SK-N-SH treated with all-trans-retinoic acid at 6 μM for 48 hours (cell line): ENCODE measurements around the gene FCRLB.
"Not testable (repeated sequence)": the region's sequence is repeated elsewhere in the genome, so short reads cannot be mapped to it uniquely, and the experiment has no call there.

ENCODE experiments used
- ATAC-seq: fragments of 200-7000 bp; cut with Tn5 transposase; 3 replicates; pipeline ENCODE4 v1.9.1; 2020; ENCODE audit warnings: mild to moderate bottlenecking, moderate library complexity
- ARNTL ChIP-seq: fragments of 450-650 bp; formaldehyde crosslinking; IDR thresholded peaks from 2 replicates; pipeline ENCODE4 v1.5.0; 2020; ENCODE audit warnings: low read depth, mild to moderate bottlenecking, moderate library complexity, borderline replicate concordance
- CREB5 ChIP-seq: fragments of 250-450 bp; sonication (Bioruptor Pico); IDR thresholded peaks from 2 replicates; pipeline ENCODE4 v1.5.1; 2020; ENCODE audit warnings: low read depth, mild to moderate bottlenecking, moderate library complexity
- CSDC2 ChIP-seq: fragments of 250-450 bp; sonication (Bioruptor Pico); IDR thresholded peaks from 2 replicates; pipeline ENCODE4 v1.5.0; 2020; ENCODE audit warnings: mild to moderate bottlenecking, moderate library complexity
- CSRNP3 ChIP-seq: fragments of 250-450 bp; sonication (Bioruptor Pico); IDR thresholded peaks from 2 replicates; pipeline ENCODE4 v1.5.1; 2021; ENCODE audit warnings: mild to moderate bottlenecking, moderate library complexity
- ESRRG ChIP-seq: fragments of 250-450 bp; sonication (Bioruptor Pico); IDR thresholded peaks from 2 replicates; pipeline ENCODE4 v1.6.1; 2021; ENCODE audit warnings: mild to moderate bottlenecking
- GLIS3 ChIP-seq: fragments of 250-450 bp; sonication (Bioruptor Pico); IDR thresholded peaks from 2 replicates; pipeline ENCODE4 v1.5.0; 2020; ENCODE audit warnings: mild to moderate bottlenecking, moderate library complexity
- ISL1 ChIP-seq: fragments of 250-450 bp; sonication (Bioruptor Pico); IDR thresholded peaks from 2 replicates; pipeline ENCODE4 v2.1.2; 2022; ENCODE audit warnings: mild to moderate bottlenecking, moderate library complexity
- POU6F1 ChIP-seq: fragments of 250-450 bp; sonication (Bioruptor Pico); IDR thresholded peaks from 2 replicates; pipeline ENCODE4 v1.8.0; 2021; ENCODE audit warnings: low read depth, mild to moderate bottlenecking, moderate library complexity, borderline replicate concordance
- RARB ChIP-seq: fragments of 250-450 bp; sonication (Bioruptor Pico); IDR thresholded peaks from 2 replicates; pipeline ENCODE4 v1.8.0; 2021; ENCODE audit warnings: mild to moderate bottlenecking, moderate library complexity
- SNAI2 ChIP-seq: fragments of 250-450 bp; sonication (Bioruptor Pico); IDR thresholded peaks from 2 replicates; pipeline ENCODE4 v1.5.0; 2020; ENCODE audit warnings: mild to moderate bottlenecking, moderate library complexity
- TCF4 ChIP-seq: fragments of 250-450 bp; sonication (Bioruptor Pico); IDR thresholded peaks from 2 replicates; pipeline ENCODE4 v1.8.0; 2021; ENCODE audit warnings: mild to moderate bottlenecking, moderate library complexity, borderline replicate concordance
- TOX ChIP-seq: fragments of 250-450 bp; sonication (Bioruptor Pico); IDR thresholded peaks from 2 replicates; pipeline ENCODE4 v1.8.0; 2021; ENCODE audit warnings: mild to moderate bottlenecking, moderate library complexity, borderline replicate concordance
- TSHZ2 ChIP-seq: fragments of 250-450 bp; sonication (Bioruptor Pico); IDR thresholded peaks from 2 replicates; pipeline ENCODE4 v1.5.0; 2020; ENCODE audit warnings: mild to moderate bottlenecking, moderate library complexity
- ZC3H10 ChIP-seq: fragments of 250-450 bp; sonication (Bioruptor Pico); IDR thresholded peaks from 2 replicates; pipeline ENCODE4 v1.5.1; 2021; ENCODE audit warnings: mild to moderate bottlenecking, moderate library complexity
- ZFP3 ChIP-seq: fragments of 250-450 bp; sonication (Bioruptor Pico); IDR thresholded peaks from 2 replicates; pipeline ENCODE4 v1.5.0; 2020; ENCODE audit warnings: mild to moderate bottlenecking, moderate library complexity
- ZFP30 ChIP-seq: fragments of 450-650 bp; formaldehyde crosslinking; IDR thresholded peaks from 2 replicates; pipeline ENCODE4 v1.5.0; 2022; ENCODE audit warnings: mild to moderate bottlenecking, moderate library complexity
- ZNF70 ChIP-seq: fragments of 450-650 bp; formaldehyde crosslinking; IDR thresholded peaks from 2 replicates; pipeline ENCODE4 v1.5.0; 2020; ENCODE audit warnings: mild to moderate bottlenecking, moderate library complexity
- ZNF8 ChIP-seq: fragments of 450-650 bp; formaldehyde crosslinking; IDR thresholded peaks from 2 replicates; pipeline ENCODE4 v1.5.0; 2020; ENCODE audit warnings: mild to moderate bottlenecking, moderate library complexity

The FCRLB gene

GRCh38 chr1:161768461-161768860 lies 47.1 kb downstream of the FCRLB start:
- TF ChIP-seq ISL1 (CRISPR knock-in tag) (no peak), CREB5 (no peak), ZFP3 (CRISPR knock-in tag) (no peak), RARB (CRISPR knock-in tag) (no peak), TOX (CRISPR knock-in tag) (no peak), ZNF70 (CRISPR knock-in tag) (no peak), ARNTL (no peak), CSRNP3 (CRISPR knock-in tag) (no peak), SNAI2 (CRISPR knock-in tag) (no peak), ZC3H10 (no peak), POU6F1 (CRISPR knock-in tag) (no peak)
- ATAC-seq, result no peak

GRCh38 chr1:161768986-161769672 lies 47.8 kb downstream of the FCRLB start:
- TF ChIP-seq TCF4 (CRISPR knock-in tag) (no peak), POU6F1 (CRISPR knock-in tag) (no peak), ISL1 (CRISPR knock-in tag) (no peak), ZNF8 (no peak), ESRRG (CRISPR knock-in tag) (no peak), TSHZ2 (CRISPR knock-in tag) (no peak)
- no peak for ATAC-seq

GRCh38 chr1:161769673-161770045 lies 48.3 kb downstream of the FCRLB start:
- ATAC-seq, result not testable (repeated sequence)

- ATAC-seq, result no peak
- TF ChIP-seq CSRNP3 (CRISPR knock-in tag) (no peak), CREB5 (no peak), ISL1 (CRISPR knock-in tag) (no peak), CSDC2 (CRISPR knock-in tag) (no peak), ZFP30 (no peak), TSHZ2 (CRISPR knock-in tag) (no peak), GLIS3 (no peak)
Observed at GRCh38 chr1:161770250-161770649, 48.9 kb downstream of the FCRLB start.
